Neural cell (in vitro differentiated cells): Measurements from ENCODE around the gene RASAL3. TPM values are rescaled to one million over a fixed set of nuclear protein-coding genes. Genes with fewer than 3 reads are reported as not detected.

Experiments
- H2AFZ ChIP-seq: fragments of 200-600, 300-800 bp; sonication (generic), shearing (Covaris generic); 2 replicates; pipeline ENCODE4 v1.6.0; 2014; ENCODE audit warnings: low read depth, mild to moderate bottlenecking, antibody characterized with exemption, low read length, moderate library complexity
- H3F3A ChIP-seq: fragments of 200-600 bp; shearing (Covaris generic); 2 replicates; pipeline ENCODE4 v1.6.1; 2016; ENCODE audit warnings: mild to moderate bottlenecking, moderate library complexity, mixed read lengths, antibody characterized with exemption, low read length; ENCODE audit not compliant: insufficient read depth, poor library complexity, severe bottlenecking
- H3K27ac ChIP-seq: fragments of 200-600, 300-800 bp; sonication (generic), shearing (Covaris generic); 2 replicates; pipeline ENCODE4 v1.5.1; 2014; ENCODE audit warnings: mild to moderate bottlenecking, low read length, moderate library complexity
- H3K27me3 ChIP-seq: fragments of 300-800, 200-600 bp; sonication (generic), shearing (Covaris generic); 2 replicates; pipeline ENCODE4 v1.6.0; 2014; ENCODE audit warnings: mild to moderate bottlenecking, low read depth, low read length, moderate library complexity; ENCODE audit not compliant: insufficient read depth
- H3K36me3 ChIP-seq: fragments of 300-800, 200-600 bp; sonication (generic), shearing (Covaris generic); 2 replicates; pipeline ENCODE4 v1.5.1; 2014; ENCODE audit warnings: mild to moderate bottlenecking, antibody characterized with exemption, low read length, moderate library complexity; ENCODE audit not compliant: insufficient read depth
- H3K4me2 ChIP-seq: fragments of 300-800, 200-600 bp; sonication (generic), shearing (Covaris generic); 2 replicates; pipeline ENCODE4 v1.6.0; 2014; ENCODE audit warnings: mild to moderate bottlenecking, low read length
- H3K4me3 ChIP-seq: fragments of 300-800, 200-600 bp; sonication (generic), shearing (Covaris generic); 2 replicates; pipeline ENCODE4 v1.5.1; 2014; ENCODE audit warnings: mild to moderate bottlenecking, low read length, moderate library complexity
- H3K79me2 ChIP-seq: fragments of 200-600 bp; shearing (Covaris generic); replicated peaks from 2 replicates; pipeline ENCODE4 v1.6.0; 2014; ENCODE audit warnings: mild to moderate bottlenecking, low read length, moderate library complexity; ENCODE audit not compliant: insufficient read depth
- H3K9ac ChIP-seq: fragments of 300-800, 200-600 bp; sonication (generic), shearing (Covaris generic); 2 replicates; pipeline ENCODE4 v1.6.1; 2016; ENCODE audit warnings: mild to moderate bottlenecking, low read length, mixed read lengths
- H3K9me2 ChIP-seq: fragments of 200-600 bp; shearing (Covaris generic); 2 replicates; pipeline ENCODE4 v1.6.1; 2016; ENCODE audit warnings: mild to moderate bottlenecking, low read length, mixed read lengths; ENCODE audit not compliant: insufficient read depth
- H3K9me3 ChIP-seq: fragments of 200-600, 300-800 bp; sonication (generic), shearing (Covaris generic); 2 replicates; pipeline ENCODE4 v1.6.1; 2016; ENCODE audit warnings: mild to moderate bottlenecking, mixed run types, low read length, moderate library complexity, mixed read lengths
- H4K20me1 ChIP-seq: fragments of 200-600 bp; shearing (Covaris generic); 2 replicates; pipeline ENCODE4 v1.6.1; 2016; ENCODE audit warnings: mild to moderate bottlenecking, mixed run types; ENCODE audit not compliant: insufficient read depth
- CTCF ChIP-seq: fragments of 450-650 bp; IDR thresholded peaks from 2 replicates; pipeline ENCODE4 v1.5.1; 2014; ENCODE audit warnings: antibody characterized with exemption, mild to moderate bottlenecking, moderate library complexity; ENCODE audit not compliant: poor library complexity, severe bottlenecking
- EP300 ChIP-seq: fragments of 450-650 bp; conservative IDR thresholded peaks from 2 replicates; pipeline ENCODE4 v1.6.1; 2014; ENCODE audit warnings: antibody characterized with exemption, mild to moderate bottlenecking, moderate library complexity; ENCODE audit not compliant: poor library complexity, severe bottlenecking
- EZH2 ChIP-seq: fragments of 200-600, 300-800 bp; shearing (Covaris generic), sonication (generic); IDR thresholded peaks from 2 replicates; pipeline ENCODE4 v1.6.1; 2014; ENCODE audit warnings: antibody characterized with exemption, low read length, borderline replicate concordance, mild to moderate bottlenecking; ENCODE audit not compliant: insufficient read depth, poor library complexity, severe bottlenecking
- MXI1 ChIP-seq: fragments of 450-650 bp; conservative IDR thresholded peaks from 2 replicates; pipeline ENCODE4 v1.6.1; 2014; ENCODE audit warnings: antibody characterized with exemption, mild to moderate bottlenecking; ENCODE audit not compliant: poor library complexity, severe bottlenecking
- POLR2AphosphoS5 ChIP-seq: IDR thresholded peaks from 2 replicates; pipeline ENCODE4 v1.6.1; 2012
- RAD21 ChIP-seq: fragments of 450-650 bp; conservative IDR thresholded peaks from 2 replicates; pipeline ENCODE4 v1.6.1; 2014; ENCODE audit warnings: antibody characterized with exemption, mild to moderate bottlenecking, moderate library complexity
- REST ChIP-seq: IDR thresholded peaks from 2 replicates; pipeline ENCODE4 v1.6.1; 2012; ENCODE audit warnings: borderline replicate concordance
- SMC3 ChIP-seq: fragments of 450-650 bp; conservative IDR thresholded peaks from 2 replicates; pipeline ENCODE4 v1.6.1; 2014; ENCODE audit warnings: antibody characterized with exemption, mild to moderate bottlenecking, moderate library complexity; ENCODE audit not compliant: poor library complexity
- TAF1 ChIP-seq: IDR thresholded peaks from 2 replicates; pipeline ENCODE4 v1.6.1; 2012; ENCODE audit warnings: low read depth
- polyA plus RNA-seq: library from polyadenylated mRNA; depleted of rRNA; stranded (reverse); fragments of >200 nt; gene quantifications from 2 replicates; pipeline ENCODE4 v1.2.3, GENCODE V29; 2014

Gene RASAL3
- polyA plus RNA-seq, 1 donor from 2014 or later, result 1.1 TPM

GRCh38 chr19:15403151-15403531 is 61.2 kb downstream of the RASAL3 start:
- no peak for TF ChIP-seq POLR2AphosphoS5
- TF ChIP-seq RAD21, result no peak
- no peak for TF ChIP-seq CTCF
- no peak for TF ChIP-seq EZH2
- no peak for TF ChIP-seq EP300
- no peak for TF ChIP-seq MXI1
- TF ChIP-seq REST, result no peak
- TF ChIP-seq SMC3, result no peak
- no peak for TF ChIP-seq TAF1
- no peaks in the 10 kb centered on the region for H3K9me3 ChIP-seq
- H3K79me2 ChIP-seq, result peaks cover 63% of the 10 kb centered on the region
- H3K4me3 ChIP-seq, result no peak overlapping the region
- H3K4me2 ChIP-seq, result no peak overlapping the region
- H3K9me2 ChIP-seq, result no peaks in the 10 kb centered on the region
- no peaks in the 10 kb centered on the region for H3F3A ChIP-seq
- no peaks in the 10 kb centered on the region for H3K36me3 ChIP-seq
- peaks cover 74% of the 10 kb centered on the region for H4K20me1 ChIP-seq
- no peak overlapping the region for H2AFZ ChIP-seq
- no peak overlapping the region for H3K27ac ChIP-seq
- no peak overlapping the region for H3K9ac ChIP-seq
- no peaks in the 10 kb centered on the region for H3K27me3 ChIP-seq

- no peak overlapping the region for H3K27ac ChIP-seq
Measured at GRCh38 chr19:15402411-15403150, 61.8 kb downstream of the RASAL3 start.

More at GRCh38 chr19:15402411-15403150, 61.8 kb downstream of the RASAL3 start:
- H3K79me2 ChIP-seq, result peaks cover 57% of the 10 kb centered on the region
- no peak overlapping the region for H3K9ac ChIP-seq
- no peak overlapping the region for H3K4me3 ChIP-seq
- no peak overlapping the region for H3K4me2 ChIP-seq
- no peak for TF ChIP-seq MXI1
- TF ChIP-seq EP300, result no peak
- no peak for TF ChIP-seq EZH2
- TF ChIP-seq POLR2AphosphoS5, result no peak
- TF ChIP-seq SMC3, result no peak
- TF ChIP-seq RAD21, result no peak
- TF ChIP-seq REST, result no peak
- TF ChIP-seq TAF1, result no peak
- no peak for TF ChIP-seq CTCF
- no peak overlapping the region for H2AFZ ChIP-seq
- no peaks in the 10 kb centered on the region for H3F3A ChIP-seq
- no peaks in the 10 kb centered on the region for H3K9me2 ChIP-seq
- no peaks in the 10 kb centered on the region for H3K36me3 ChIP-seq
- peaks cover 69% of the 10 kb centered on the region for H4K20me1 ChIP-seq
- H3K27me3 ChIP-seq, result no peaks in the 10 kb centered on the region
- no peaks in the 10 kb centered on the region for H3K9me3 ChIP-seq
